Measurements from ENCODE around the gene RNF213.

The RNF213 gene

DNA sequence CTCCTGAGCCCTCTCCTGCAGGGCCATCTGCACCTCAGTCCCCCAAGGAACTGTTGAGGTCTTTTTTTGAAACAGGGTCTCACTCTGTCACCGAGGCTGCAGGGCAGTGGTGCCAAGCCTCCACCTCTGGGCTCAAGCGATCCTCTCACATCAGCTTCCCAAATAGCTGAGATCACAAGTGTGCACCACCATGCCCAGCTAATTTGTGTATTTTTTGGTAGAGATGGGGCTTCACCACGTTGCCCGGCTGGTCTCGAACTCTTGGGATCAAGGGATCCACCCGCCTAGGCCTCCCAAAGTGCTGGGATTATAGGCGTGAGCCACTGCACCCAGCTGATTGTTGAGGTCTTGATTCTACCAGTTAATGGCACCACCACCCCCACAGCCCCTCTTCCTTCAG, 126.4 kb downstream of the RNF213 start:
- DNase-seq (ENCODE audit: extremely low spot score): no peak
- TF ChIP-seq, protein P1, sequence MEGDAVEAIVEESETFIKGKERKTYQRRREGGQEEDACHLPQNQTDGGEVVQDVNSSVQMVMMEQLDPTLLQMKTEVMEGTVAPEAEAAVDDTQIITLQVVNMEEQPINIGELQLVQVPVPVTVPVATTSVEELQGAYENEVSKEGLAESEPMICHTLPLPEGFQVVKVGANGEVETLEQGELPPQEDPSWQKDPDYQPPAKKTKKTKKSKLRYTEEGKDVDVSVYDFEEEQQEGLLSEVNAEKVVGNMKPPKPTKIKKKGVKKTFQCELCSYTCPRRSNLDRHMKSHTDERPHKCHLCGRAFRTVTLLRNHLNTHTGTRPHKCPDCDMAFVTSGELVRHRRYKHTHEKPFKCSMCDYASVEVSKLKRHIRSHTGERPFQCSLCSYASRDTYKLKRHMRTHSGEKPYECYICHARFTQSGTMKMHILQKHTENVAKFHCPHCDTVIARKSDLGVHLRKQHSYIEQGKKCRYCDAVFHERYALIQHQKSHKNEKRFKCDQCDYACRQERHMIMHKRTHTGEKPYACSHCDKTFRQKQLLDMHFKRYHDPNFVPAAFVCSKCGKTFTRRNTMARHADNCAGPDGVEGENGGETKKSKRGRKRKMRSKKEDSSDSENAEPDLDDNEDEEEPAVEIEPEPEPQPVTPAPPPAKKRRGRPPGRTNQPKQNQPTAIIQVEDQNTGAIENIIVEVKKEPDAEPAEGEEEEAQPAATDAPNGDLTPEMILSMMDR (IDR thresholded peaks at IDR 0.05; ENCODE audit: control extremely low read depth, extremely low read depth, low read depth, missing control alignments): no peak
- CTCF ChIA-PET: no interaction called here
- POLR2A ChIA-PET: no interaction called here

DNA sequence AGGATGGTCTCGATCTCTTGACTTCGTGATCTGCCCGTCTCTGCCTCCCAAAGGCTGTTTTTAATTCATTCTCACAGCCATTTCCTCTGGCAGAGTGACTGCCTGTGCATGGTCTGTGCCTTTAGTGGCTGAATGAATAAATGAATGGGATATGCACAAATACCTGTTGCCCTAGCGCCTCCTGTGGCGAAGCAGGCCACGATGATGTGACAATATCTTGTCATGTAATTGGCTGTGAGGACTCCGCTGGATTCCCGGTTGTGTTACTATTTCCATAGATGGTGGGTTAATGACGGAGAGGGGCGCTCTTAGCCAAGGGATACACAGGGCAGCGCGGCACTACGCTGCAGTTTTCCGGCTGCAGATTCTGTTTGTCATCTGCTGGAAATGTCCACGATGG, 127.5 kb downstream of the RNF213 start:
- ChIA-PET CTCF (no interaction called here), POLR2A (no interaction called here)
- TF ChIP-seq, protein P1 (IDR thresholded peaks at IDR 0.05; ENCODE audit: control extremely low read depth, extremely low read depth, low read depth, missing control alignments): no peak
- no peak for DNase-seq (ENCODE audit: extremely low spot score)

DNA sequence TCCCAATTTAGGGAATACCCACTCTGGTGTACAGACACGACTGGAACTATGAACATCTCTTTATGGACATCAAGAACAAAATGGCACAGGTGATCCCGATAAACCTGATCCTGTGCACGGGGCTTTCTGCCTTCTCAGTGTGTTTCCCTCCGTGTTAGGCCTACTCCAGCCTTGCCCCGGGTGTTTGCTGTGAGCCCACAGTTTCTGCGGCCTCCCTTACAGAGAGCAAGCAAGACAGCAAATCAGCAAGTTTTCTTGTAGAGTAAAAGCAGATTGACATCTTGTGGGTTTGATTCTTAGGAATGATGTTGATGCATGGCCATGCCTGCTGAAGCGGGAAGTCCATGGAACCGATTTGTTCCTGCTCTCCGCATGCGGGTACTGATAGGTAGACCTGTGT, 127.9 kb downstream of the RNF213 start:
- ChIA-PET CTCF (interaction anchor here (1.0 kb wide), 1 partner anchor 27 kb away, joined by 3 read pairs; no protein-coding TSS in a partner anchor), POLR2A (no interaction called here)
- no peak for DNase-seq (ENCODE audit: extremely low spot score)
- TF ChIP-seq, protein P1 (IDR thresholded peaks at IDR 0.05; ENCODE audit: control extremely low read depth, extremely low read depth, low read depth, missing control alignments): no peak

DNA sequence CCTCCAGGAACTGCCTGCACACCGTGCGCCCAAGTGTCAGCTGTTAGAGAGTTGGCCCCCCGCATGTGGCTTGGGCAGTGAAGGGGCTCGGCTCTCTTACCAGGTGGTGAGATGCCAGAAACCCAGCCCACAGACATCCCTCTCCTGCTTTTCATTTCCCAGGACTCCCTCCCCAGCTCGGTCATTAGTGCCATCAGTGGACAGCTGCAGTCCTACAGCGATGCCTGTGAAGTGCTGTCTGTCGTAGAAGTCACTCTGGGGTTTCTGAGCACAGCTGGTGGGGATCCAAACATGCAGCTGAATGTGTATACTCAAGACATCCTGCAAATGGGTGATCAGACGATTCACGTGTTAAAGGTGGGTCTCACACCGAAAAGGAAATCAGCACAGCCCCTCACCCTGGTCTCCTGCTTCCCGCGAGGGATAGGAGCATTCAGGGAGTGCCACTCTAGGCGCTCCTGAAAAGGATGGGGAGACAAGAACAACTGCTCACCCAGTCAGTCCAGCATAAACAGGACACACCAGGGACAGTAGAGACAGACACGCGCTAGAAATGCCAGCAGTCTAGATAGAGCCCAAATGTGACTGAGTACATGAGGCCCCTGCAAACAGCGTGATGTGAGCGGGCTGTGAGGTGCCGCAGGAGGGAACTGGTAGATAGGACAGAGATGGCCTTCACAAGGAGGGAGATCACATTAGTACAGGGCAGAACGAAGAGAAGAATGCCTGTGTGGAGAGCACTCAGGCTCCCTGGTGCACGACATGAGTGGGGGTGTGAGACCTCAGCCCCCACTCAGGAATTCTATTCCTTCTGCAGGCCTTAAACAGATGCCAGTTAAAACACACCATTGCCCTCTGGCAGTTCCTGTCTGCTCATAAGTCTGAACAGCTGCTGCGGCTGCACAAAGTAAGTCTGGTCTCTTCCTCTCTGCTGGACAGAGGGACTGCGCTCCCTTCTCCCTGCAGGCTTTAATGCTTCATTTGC, 128.7 kb downstream of the RNF213 start:
- no peak for DNase-seq (ENCODE audit: extremely low spot score)
- ChIA-PET CTCF (interaction anchor here (1.0 kb wide), 1 partner anchor 28 kb away, joined by 3 read pairs; no protein-coding TSS in a partner anchor), POLR2A (no interaction called here)
- TF ChIP-seq, protein P1 (IDR thresholded peaks at IDR 0.05; ENCODE audit: control extremely low read depth, extremely low read depth, low read depth, missing control alignments): no peak

DNA sequence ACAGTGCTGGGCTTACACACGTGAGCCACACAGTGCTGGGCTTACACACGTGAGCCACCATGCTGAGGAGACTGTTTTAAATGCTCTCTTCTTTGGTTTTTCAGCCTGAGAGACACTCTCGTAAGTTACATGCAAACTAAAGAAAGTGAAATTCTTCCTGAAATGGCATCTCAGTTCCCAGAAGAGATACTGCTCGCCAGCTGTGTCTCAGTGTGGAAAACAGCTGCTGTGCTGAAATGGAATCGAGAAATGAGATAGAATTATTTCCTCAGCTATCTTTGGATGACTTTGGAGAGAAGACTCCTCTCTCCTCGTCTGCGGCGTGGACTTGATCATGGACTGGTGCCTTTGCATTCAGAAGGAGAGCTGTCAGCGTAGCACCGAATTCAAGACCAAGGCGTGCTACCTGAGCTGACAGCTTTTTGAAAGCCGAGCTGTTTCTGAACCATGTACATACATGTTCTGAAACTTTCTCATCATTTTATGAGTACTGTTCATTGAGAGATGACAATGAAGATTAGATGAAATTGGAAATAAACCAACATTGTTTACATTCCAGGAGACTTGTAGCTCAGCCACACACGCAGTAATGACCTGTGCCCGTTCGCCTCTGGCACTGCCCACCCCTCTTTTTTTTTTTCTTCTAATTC, 132.7 kb downstream of the RNF213 start:
- CTCF ChIA-PET: interaction anchor here (0.6 to 1.4 kb wide), 3 partner anchors 10 to 16 kb away, joined by 3 read pairs; no protein-coding TSS in a partner anchor
- POLR2A ChIA-PET: no interaction called here
- DNase-seq (ENCODE audit: extremely low spot score): no peak
- TF ChIP-seq, protein P1 (IDR thresholded peaks at IDR 0.05; ENCODE audit: control extremely low read depth, extremely low read depth, low read depth, missing control alignments): no peak

DNA sequence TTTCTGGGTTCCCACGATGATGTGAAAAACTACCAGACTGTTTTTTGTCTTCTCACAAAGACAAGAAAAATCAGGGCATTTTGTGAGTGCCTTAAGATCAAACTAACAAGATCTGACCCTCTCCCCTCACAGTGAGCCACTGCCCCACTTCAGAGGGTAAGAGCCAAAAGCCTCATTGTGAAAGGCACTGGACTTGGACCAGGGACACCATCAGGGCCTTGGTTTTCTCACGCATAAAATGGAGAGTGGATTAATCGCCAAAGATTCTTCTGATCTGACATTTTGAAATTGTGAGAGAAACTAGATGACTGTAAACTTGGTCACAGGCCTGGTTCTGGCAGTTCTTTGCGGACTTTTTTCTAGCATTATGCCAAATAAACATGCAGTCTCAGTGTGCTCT, 133.3 kb downstream of the RNF213 start:
- TF ChIP-seq, protein P1 (IDR thresholded peaks at IDR 0.05; ENCODE audit: control extremely low read depth, extremely low read depth, low read depth, missing control alignments): no peak
- CTCF ChIA-PET: interaction anchor here (1.4 kb wide), 1 partner anchor 10 kb away, joined by 3 read pairs; no protein-coding TSS in a partner anchor
- DNase-seq (ENCODE audit: extremely low spot score): no peak
- POLR2A ChIA-PET: no interaction called here

Measured in GM10248 (cell line).